Smooth muscle cell (in vitro differentiated cells): ENCODE data around the gene ARHGEF33. TPM values are rescaled to one million over a fixed set of nuclear protein-coding genes. Genes with fewer than 3 reads are reported as not detected.

Experiments used
- DNase-seq: peaks from one replicate; lab custom pipeline; 2025; ENCODE audit not compliant: unreplicated experiment; lab: John Stamatoyannopoulos, UW
- H2AFZ ChIP-seq: fragments of 200-600 bp; sonication (generic); 2 replicates; pipeline ENCODE4 v1.6.0; 2016; ENCODE audit warnings: antibody characterized with exemption, low read depth, mild to moderate bottlenecking
- H3F3A ChIP-seq: fragments of 200-600 bp; sonication (generic); 2 replicates; pipeline ENCODE4 v1.6.0; 2017; ENCODE audit warnings: antibody characterized with exemption, low read depth
- H3K27ac ChIP-seq: fragments of 200-600 bp; sonication (generic); 2 replicates; pipeline ENCODE4 v1.5.1; 2016; ENCODE audit warnings: low read depth, mild to moderate bottlenecking
- H3K27me3 ChIP-seq: fragments of 200-600 bp; sonication (generic); 2 replicates; pipeline ENCODE4 v1.6.1; 2016; ENCODE audit warnings: low read depth, mild to moderate bottlenecking
- H3K36me3 ChIP-seq: fragments of 200-600 bp; sonication (generic); 2 replicates; pipeline ENCODE4 v1.5.1; 2016; ENCODE audit warnings: low read depth
- H3K4me1 ChIP-seq: fragments of 200-600 bp; sonication (generic); 2 replicates; pipeline ENCODE4 v1.5.1; 2016; ENCODE audit warnings: low read depth
- H3K4me2 ChIP-seq: fragments of 200-600 bp; sonication (generic); 2 replicates; pipeline ENCODE4 v1.6.0; 2016; ENCODE audit warnings: mild to moderate bottlenecking
- H3K4me3 ChIP-seq: fragments of 200-600 bp; sonication (generic); 2 replicates; pipeline ENCODE4 v1.5.1; 2016; ENCODE audit warnings: mild to moderate bottlenecking
- H3K79me2 ChIP-seq: fragments of 200-600 bp; sonication (generic); 2 replicates; pipeline ENCODE4 v1.6.0; 2016; ENCODE audit warnings: low read depth, mild to moderate bottlenecking
- H3K9ac ChIP-seq: fragments of 200-600 bp; sonication (generic); 2 replicates; pipeline ENCODE4 v1.6.0; 2016; ENCODE audit warnings: low read depth
- H3K9me3 ChIP-seq: fragments of 200-600 bp; sonication (generic); replicated peaks from 2 replicates; pipeline ENCODE4 v1.5.1; 2016; ENCODE audit warnings: low read depth
- H4K20me1 ChIP-seq: fragments of 200-600 bp; sonication (generic); 2 replicates; pipeline ENCODE4 v1.6.0; 2016; ENCODE audit warnings: low read depth
- CTCF ChIP-seq: fragments of 200-600 bp; sonication (generic); IDR thresholded peaks from 2 replicates; pipeline ENCODE4 v1.5.1; 2017; ENCODE audit warnings: borderline replicate concordance, mild to moderate bottlenecking, antibody characterized with exemption; ENCODE audit not compliant: insufficient read depth, poor library complexity, severe bottlenecking
- WGBS: methylation state at CpG from one replicate; pipeline ENCODE4 v1.1.7; 2016; ENCODE audit warnings: low lambda C conversion rate; 5-methylcytosine and 5-hydroxymethylcytosine counted together
- polyA plus RNA-seq: library from polyadenylated mRNA; unstranded; fragments of >200 nt; fragmentation: Nextera tagmentation; extraction: Ambion mirVana; gene quantifications from 2 replicates; pipeline ENCODE4 v1.2.1, GENCODE V29; 2016
- total RNA-seq: library from RNA; depleted of rRNA; stranded (reverse); fragments of >200 nt; gene quantifications from 2 replicates; pipeline ENCODE4 v1.2.3, GENCODE V29; 2014

The ARHGEF33 gene
- total and polyA plus RNA-seq, 2 experiments from 2014 or later = 0.40 to 1.4 TPM

GRCh38 chr2:38981003-38981669, 91.5 kb downstream of the ARHGEF33 start:
- Histone ChIP-seq H3F3A (peaks cover 7% of the 10 kb centered on the region), H3K9ac (no peak overlapping the region), H4K20me1 (no peaks in the 10 kb centered on the region), H3K4me1 (no peaks in the 10 kb centered on the region), H3K27me3 (no peaks in the 10 kb centered on the region), H3K36me3 (peaks cover 4% of the 10 kb centered on the region), H3K79me2 (no peaks in the 10 kb centered on the region), H3K9me3 (no peaks in the 10 kb centered on the region), H2AFZ (no peak overlapping the region), H3K4me2 (no peak overlapping the region), H3K4me3 (no peak overlapping the region), H3K27ac (no peak overlapping the region)
- DNase-seq = no peak
- 87% methylated on average over 3 of the region's 3 CpGs for WGBS
- no peak for TF ChIP-seq CTCF

- 93% methylated on average over 8 of the region's 8 CpGs for WGBS
- Histone ChIP-seq H3K9me3 (no peaks in the 10 kb centered on the region), H3F3A (peaks cover 7% of the 10 kb centered on the region), H3K4me1 (no peaks in the 10 kb centered on the region), H3K79me2 (no peaks in the 10 kb centered on the region), H3K4me2 (no peak overlapping the region), H3K27ac (no peak overlapping the region), H3K27me3 (no peaks in the 10 kb centered on the region), H4K20me1 (no peaks in the 10 kb centered on the region), H3K4me3 (no peak overlapping the region), H2AFZ (no peak overlapping the region), H3K36me3 (peaks cover 4% of the 10 kb centered on the region), H3K9ac (no peak overlapping the region)
- DNase-seq = no peak
- TF ChIP-seq CTCF = no peak
Observed at GRCh38 chr2:38981670-38982357, 92.1 kb downstream of the ARHGEF33 start.

GRCh38 chr2:38982498-38982897, 92.8 kb downstream of the ARHGEF33 start:
- no peaks in the 10 kb centered on the region for H3K9me3 ChIP-seq
- 100% methylated on average over 1 of the region's 1 CpG for WGBS
- TF ChIP-seq CTCF = no peak
- H3K36me3 ChIP-seq = peaks cover 4% of the 10 kb centered on the region
- no peaks in the 10 kb centered on the region for H4K20me1 ChIP-seq
- H3F3A ChIP-seq = peaks cover 7% of the 10 kb centered on the region
- H3K4me2 ChIP-seq = no peak overlapping the region
- no peak for DNase-seq
- no peak overlapping the region for H3K4me3 ChIP-seq
- H3K9ac ChIP-seq = no peak overlapping the region
- no peaks in the 10 kb centered on the region for H3K4me1 ChIP-seq
- no peaks in the 10 kb centered on the region for H3K27me3 ChIP-seq
- no peak overlapping the region for H3K27ac ChIP-seq
- no peaks in the 10 kb centered on the region for H3K79me2 ChIP-seq
- no peak overlapping the region for H2AFZ ChIP-seq
